OCI-LY1 (cell line): Measurements from ENCODE around the gene COA1.

Experiments used
- H2AFZ ChIP-seq: fragments of 200-600 bp; sonication (generic), shearing (Covaris generic); 2 replicates; pipeline ENCODE4 v1.6.0; 2014; ENCODE audit warnings: antibody characterized with exemption, mild to moderate bottlenecking, low read length
- H3F3A ChIP-seq: fragments of 200-600 bp; sonication (generic), shearing (Covaris generic); 2 replicates; pipeline ENCODE4 v1.6.0; 2014; ENCODE audit warnings: mild to moderate bottlenecking, antibody characterized with exemption, low read length, moderate library complexity; ENCODE audit not compliant: insufficient read depth
- H3K27ac ChIP-seq: fragments of 200-600 bp; sonication (generic); 2 replicates; pipeline ENCODE4 v1.5.1; 2014; ENCODE audit warnings: low read length, mixed run types, mild to moderate bottlenecking, low read depth; ENCODE audit not compliant: poor library complexity, severe bottlenecking
- H3K27me3 ChIP-seq: fragments of 200-600 bp; sonication (generic); 2 replicates; pipeline ENCODE4 v1.6.0; 2014; ENCODE audit warnings: antibody characterized with exemption, mild to moderate bottlenecking, low read length, moderate library complexity; ENCODE audit not compliant: insufficient read depth
- H3K36me3 ChIP-seq: fragments of 200-600 bp; sonication (generic); 2 replicates; pipeline ENCODE4 v1.6.1; 2014; ENCODE audit warnings: mild to moderate bottlenecking, antibody characterized with exemption, low read length, moderate library complexity, mixed read lengths; ENCODE audit not compliant: insufficient read depth
- H3K4me1 ChIP-seq: fragments of 200-600 bp; sonication (generic); 2 replicates; pipeline ENCODE4 v1.5.1; 2014; ENCODE audit warnings: mild to moderate bottlenecking, low read length, moderate library complexity; ENCODE audit not compliant: insufficient read depth, severe bottlenecking
- H3K4me2 ChIP-seq: fragments of 200-600 bp; sonication (generic), shearing (Covaris generic); 2 replicates; pipeline ENCODE4 v1.6.1; 2014; ENCODE audit warnings: low read length
- H3K4me3 ChIP-seq: fragments of 200-600 bp; sonication (generic); 2 replicates; pipeline ENCODE4 v1.5.1; 2014; ENCODE audit warnings: low read length, low read depth, mild to moderate bottlenecking, mixed read lengths; ENCODE audit not compliant: poor library complexity, severe bottlenecking
- H3K79me2 ChIP-seq: fragments of 200-600 bp; shearing (Covaris generic); 2 replicates; pipeline ENCODE4 v1.6.1; 2016; ENCODE audit warnings: mixed run types, low read length, mixed read lengths; ENCODE audit not compliant: insufficient read depth
- H3K9ac ChIP-seq: fragments of 200-600 bp; sonication (generic), shearing (Covaris generic); 2 replicates; pipeline ENCODE4 v1.6.1; 2014; ENCODE audit warnings: mild to moderate bottlenecking, low read length, mixed read lengths
- H3K9me2 ChIP-seq: fragments of 200-600 bp; sonication (generic), shearing (Covaris generic); 2 replicates; pipeline ENCODE4 v1.6.1; 2014; ENCODE audit warnings: low read depth, mild to moderate bottlenecking, low read length, mixed read lengths
- H3K9me3 ChIP-seq: fragments of 200-600 bp; shearing (Covaris generic); 2 replicates; pipeline ENCODE4 v1.6.1; 2014; ENCODE audit warnings: low read length, mixed read lengths
- H4K20me1 ChIP-seq: fragments of 200-600 bp; sonication (generic), shearing (Covaris generic); 2 replicates; pipeline ENCODE4 v1.6.0; 2016; ENCODE audit warnings: mild to moderate bottlenecking, low read length; ENCODE audit not compliant: insufficient read depth
- EZH2 ChIP-seq: fragments of 200-600 bp; sonication (generic), shearing (Covaris generic); IDR thresholded peaks from 2 replicates; pipeline ENCODE4 v1.8.0; 2017; ENCODE audit warnings: borderline replicate concordance, mixed run types, mild to moderate bottlenecking, antibody characterized with exemption, low read length, moderate library complexity, mixed read lengths
- TF ChIP-seq, protein P1 (sequence below): fragments of 200-600 bp; sonication (generic), shearing (Covaris generic); IDR thresholded peaks from 2 replicates; pipeline ENCODE4 v1.5.1; 2017; ENCODE audit warnings: mild to moderate bottlenecking, antibody characterized with exemption, low read length, moderate library complexity, mixed read lengths

Gene COA1

DNA sequence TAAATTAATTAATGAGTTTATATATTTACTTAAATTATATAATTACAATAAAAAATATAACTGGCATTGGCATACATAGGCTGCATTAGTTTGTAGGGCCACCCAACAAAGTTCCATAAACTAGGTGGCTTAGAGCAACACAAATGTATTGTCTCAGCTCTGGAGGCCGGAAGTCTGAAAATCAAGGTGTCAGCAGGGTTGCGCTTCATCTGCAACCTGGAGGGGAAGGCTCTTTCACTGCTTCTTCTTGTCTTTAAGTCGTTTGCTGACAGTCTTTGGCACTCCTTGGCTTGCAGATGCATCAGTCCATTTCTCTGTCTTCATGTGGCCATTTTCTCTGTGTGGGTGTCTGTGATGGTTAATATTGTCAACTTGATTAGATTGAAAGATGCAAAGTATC is 23.1 kb upstream of the COA1 start:
- H3K4me2 ChIP-seq, result no peak overlapping the region
- H3K9me2 ChIP-seq, result no peaks in the 10 kb centered on the region
- H3K9ac ChIP-seq, result no peak overlapping the region
- H3K27me3 ChIP-seq, result peaks cover 14% of the 10 kb centered on the region; the same call in 1 of the 2 replicates
- no peak overlapping the region for H2AFZ ChIP-seq
- H3K36me3 ChIP-seq, result no peaks in the 10 kb centered on the region
- no peaks in the 10 kb centered on the region for H3K9me3 ChIP-seq
- H3K79me2 ChIP-seq, result no peaks in the 10 kb centered on the region
- H4K20me1 ChIP-seq, result no peaks in the 10 kb centered on the region
- H3F3A ChIP-seq, result no peaks in the 10 kb centered on the region
- H3K4me3 ChIP-seq, result no peak overlapping the region
- no peak overlapping the region for H3K27ac ChIP-seq
- no peaks in the 10 kb centered on the region for H3K4me1 ChIP-seq
- no peak for TF ChIP-seq EZH2
- TF ChIP-seq, protein P1, sequence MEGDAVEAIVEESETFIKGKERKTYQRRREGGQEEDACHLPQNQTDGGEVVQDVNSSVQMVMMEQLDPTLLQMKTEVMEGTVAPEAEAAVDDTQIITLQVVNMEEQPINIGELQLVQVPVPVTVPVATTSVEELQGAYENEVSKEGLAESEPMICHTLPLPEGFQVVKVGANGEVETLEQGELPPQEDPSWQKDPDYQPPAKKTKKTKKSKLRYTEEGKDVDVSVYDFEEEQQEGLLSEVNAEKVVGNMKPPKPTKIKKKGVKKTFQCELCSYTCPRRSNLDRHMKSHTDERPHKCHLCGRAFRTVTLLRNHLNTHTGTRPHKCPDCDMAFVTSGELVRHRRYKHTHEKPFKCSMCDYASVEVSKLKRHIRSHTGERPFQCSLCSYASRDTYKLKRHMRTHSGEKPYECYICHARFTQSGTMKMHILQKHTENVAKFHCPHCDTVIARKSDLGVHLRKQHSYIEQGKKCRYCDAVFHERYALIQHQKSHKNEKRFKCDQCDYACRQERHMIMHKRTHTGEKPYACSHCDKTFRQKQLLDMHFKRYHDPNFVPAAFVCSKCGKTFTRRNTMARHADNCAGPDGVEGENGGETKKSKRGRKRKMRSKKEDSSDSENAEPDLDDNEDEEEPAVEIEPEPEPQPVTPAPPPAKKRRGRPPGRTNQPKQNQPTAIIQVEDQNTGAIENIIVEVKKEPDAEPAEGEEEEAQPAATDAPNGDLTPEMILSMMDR, result no peak

- H3K36me3 ChIP-seq, result no peaks in the 10 kb centered on the region
- no peaks in the 10 kb centered on the region for H3K9me3 ChIP-seq
- no peaks in the 10 kb centered on the region for H3K9me2 ChIP-seq
- TF ChIP-seq, protein P1, result no peak
- TF ChIP-seq EZH2, result no peak
- no peak overlapping the region for H3K9ac ChIP-seq
- no peaks in the 10 kb centered on the region for H4K20me1 ChIP-seq
- no peak overlapping the region for H3K4me3 ChIP-seq
- no peak overlapping the region for H3K4me2 ChIP-seq
- H3K27me3 ChIP-seq, result peaks cover 14% of the 10 kb centered on the region; the same call in 1 of the 2 replicates
- H3K79me2 ChIP-seq, result no peaks in the 10 kb centered on the region
- H2AFZ ChIP-seq, result no peak overlapping the region
- no peak overlapping the region for H3K27ac ChIP-seq
- no peaks in the 10 kb centered on the region for H3K4me1 ChIP-seq
- H3F3A ChIP-seq, result no peaks in the 10 kb centered on the region
Observed at GRCh38 chr7:43750016-43750887, 20.9 kb upstream of the COA1 start.

- Histone ChIP-seq H3K36me3 (no peaks in the 10 kb centered on the region), H3F3A (no peaks in the 10 kb centered on the region), H3K9me2 (no peaks in the 10 kb centered on the region), H3K4me2 (no peak overlapping the region), H2AFZ (no peak overlapping the region), H3K9ac (no peak overlapping the region), H3K4me3 (no peak overlapping the region), H3K27me3 (peaks cover 14% of the 10 kb centered on the region; the same call in 1 of the 2 replicates), H3K4me1 (no peaks in the 10 kb centered on the region), H3K9me3 (no peaks in the 10 kb centered on the region), H3K27ac (no peak overlapping the region), H3K79me2 (no peaks in the 10 kb centered on the region), H4K20me1 (no peaks in the 10 kb centered on the region)
- no peak for TF ChIP-seq EZH2
- TF ChIP-seq, protein P1, result no peak
Observed at GRCh38 chr7:43749383-43749940, 20.1 kb upstream of the COA1 start.
